ENCODE data around the gene SIN3B.

SIN3B gene

DNA sequence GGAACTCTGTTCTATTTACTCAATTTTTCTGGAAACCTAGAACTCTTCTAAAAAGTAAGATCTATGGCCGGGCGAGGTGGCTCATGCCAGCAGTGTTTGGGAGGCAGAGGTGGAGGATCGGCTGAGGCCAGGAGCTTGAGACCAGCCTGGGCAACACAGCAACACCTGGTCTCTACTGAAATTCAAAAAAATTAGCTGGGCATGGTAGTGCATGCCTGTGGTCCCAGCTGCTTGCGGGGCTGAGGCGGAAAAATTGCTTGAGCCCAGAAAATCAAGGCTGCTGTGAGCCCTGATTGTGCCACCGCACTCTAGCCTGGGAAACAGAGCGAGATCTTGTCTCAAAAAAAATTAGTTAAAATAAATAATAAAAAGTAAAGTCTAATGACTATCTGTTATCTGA lies 88.2 kb downstream of the SIN3B start:
- no peak for DNase-seq

DNA sequence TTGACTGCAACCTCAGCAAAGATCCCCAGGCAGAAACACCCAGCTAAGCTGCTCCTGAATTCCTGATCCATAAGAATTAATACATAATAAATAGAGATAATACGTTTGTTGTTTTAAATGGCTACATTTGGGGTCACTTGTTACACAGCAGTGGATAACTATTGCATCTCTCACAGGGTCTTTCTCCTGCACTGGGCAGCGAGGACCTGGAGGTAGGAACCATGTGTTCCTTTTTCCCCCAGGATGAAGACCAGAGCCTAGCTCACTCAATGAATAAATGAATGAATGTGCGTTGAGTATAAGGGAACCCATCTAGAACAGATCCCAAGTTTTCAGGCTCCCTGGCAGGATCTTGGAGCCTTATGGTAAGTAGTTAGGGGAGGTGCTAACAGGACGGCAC lies 90.3 kb downstream of the SIN3B start:
- DNase-seq: no peak

DNA sequence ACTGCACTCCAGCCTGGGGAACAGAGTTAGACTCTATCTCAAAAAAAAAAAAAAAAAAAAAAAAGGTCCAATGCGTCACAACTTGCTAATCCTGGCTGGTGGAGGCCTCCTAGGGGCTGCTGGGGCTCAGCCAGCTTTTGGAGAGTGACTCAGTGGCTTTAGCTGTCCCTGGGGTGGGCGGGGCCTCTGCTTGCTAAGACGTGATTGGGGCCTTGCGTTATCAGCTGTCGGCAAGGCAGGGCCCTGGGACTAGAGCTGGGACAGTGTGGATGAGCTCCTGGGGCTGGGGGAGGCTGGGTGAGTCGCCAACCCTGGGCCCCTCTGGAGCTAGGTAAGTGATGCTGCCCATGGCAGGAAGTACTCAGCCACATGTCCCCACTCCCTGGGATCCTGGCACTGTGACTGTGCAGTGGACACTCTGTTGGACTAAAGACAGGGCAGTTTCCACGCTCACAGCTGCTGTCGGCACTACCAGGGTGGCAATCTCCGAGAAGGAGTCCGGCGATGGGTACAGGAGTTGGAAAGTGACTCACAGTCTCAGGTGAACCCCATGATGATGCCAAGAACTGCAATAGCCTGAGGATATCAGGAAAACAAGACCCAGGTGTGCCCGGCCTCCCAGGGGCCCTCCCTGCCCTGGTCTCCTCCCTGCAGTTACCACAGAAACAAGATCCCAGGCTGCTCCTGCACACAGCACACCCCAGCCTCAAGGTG lies 91.8 kb downstream of the SIN3B start:
- DNase-seq: no peak

- no peak for DNase-seq
Measured at GRCh38 chr19:16921766-16922591, 92.8 kb downstream of the SIN3B start.

DNA sequence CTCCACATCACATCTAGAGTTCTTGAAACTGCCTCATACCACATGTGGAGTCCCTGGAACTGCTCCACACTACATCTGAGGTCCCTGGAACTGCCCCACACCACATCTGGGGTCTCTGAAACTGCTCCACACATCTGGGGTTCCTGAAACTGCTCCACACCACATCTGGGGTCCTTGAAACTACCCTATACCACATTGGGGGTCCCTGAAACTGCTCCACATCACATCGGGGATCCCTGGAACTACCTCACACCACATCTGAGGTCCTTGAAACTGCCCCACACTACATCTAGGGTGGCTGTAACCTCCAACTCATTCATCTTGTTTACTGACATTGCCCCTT lies 93.4 kb downstream of the SIN3B start:
- DNase-seq: no peak

- DNase-seq: no peak
Measured at GRCh38 chr19:16922949-16923348, 93.8 kb downstream of the SIN3B start.

- DNase-seq: no peak
Measured at GRCh38 chr19:16927883-16928282, 98.7 kb downstream of the SIN3B start.

GRCh38 chr19:16928351-16928750 lies 99.2 kb downstream of the SIN3B start:
- no peak for DNase-seq

- no peak for DNase-seq
Measured at GRCh38 chr19:16928916-16929315, 99.7 kb downstream of the SIN3B start.
